ENCODE results near the gene HNF1B. TPM values are rescaled to one million over a fixed set of nuclear protein-coding genes. Genes with fewer than 3 reads are reported as not detected.

The HNF1B gene
- total RNA-seq, 6 experiments from 2014 or later: 5.2 to 7.0 (median 5.7) TPM

GRCh38 chr17:37671028-37671823, 73.6 kb downstream of the HNF1B start:
- peaks cover 0 to 13% (median 3%) of the 10 kb centered on the region in 4 donors for H3K4me1 ChIP-seq
- no peak overlapping the region for H3K4me3 ChIP-seq
- H3K9me3 ChIP-seq: no peaks in the 10 kb centered on the region
- H3K27me3 ChIP-seq: no peaks in the 10 kb centered on the region
- DNase-seq: no peak
- ATAC-seq: no peak
- 86% methylated on average over 6 of the region's 9 CpGs for WGBS (ENCODE audit: insufficient coverage, low coverage, low lambda C conversion rate, missing lambda C conversion rate)
- H3K27ac ChIP-seq: no peak overlapping the region
- intact Hi-C loops (cut with DNase I): no loop called here
- no peaks in the 10 kb centered on the region for H3K36me3 ChIP-seq
- no peak for TF ChIP-seq POLR2A (IDR thresholded peaks at IDR 0.05)
- no peak for TF ChIP-seq CTCF (IDR thresholded peaks at IDR 0.05)

- Histone ChIP-seq H3K27me3 (no peaks in the 10 kb centered on the region), H3K4me3 (no peak overlapping the region), H3K4me1 (no peaks in the 10 kb centered on the region), H3K27ac (no peak overlapping the region), H3K36me3 (no peaks in the 10 kb centered on the region), H3K9me3 (no peaks in the 10 kb centered on the region)
- DNase-seq (no peak), ATAC-seq (peak in 1 of 4 donors; percentile 18)
- WGBS (ENCODE audit: insufficient coverage, low coverage, low lambda C conversion rate, missing lambda C conversion rate): 50% methylated on average over 1 of the region's 1 CpG
- intact Hi-C loops (cut with DNase I): no loop called here
- TF ChIP-seq POLR2A (IDR thresholded peaks at IDR 0.05) (no peak), CTCF (IDR thresholded peaks at IDR 0.05) (no peak)
Observed at GRCh38 chr17:37667039-37667438, 77.8 kb downstream of the HNF1B start.

GRCh38 chr17:37664214-37664613, 80.6 kb downstream of the HNF1B start:
- H3K36me3 ChIP-seq: no peaks in the 10 kb centered on the region
- intact Hi-C loops (cut with DNase I): no loop called here
- no peaks in the 10 kb centered on the region for H3K27me3 ChIP-seq
- no peak overlapping the region for H3K27ac ChIP-seq
- DNase-seq: no peak
- no peaks in the 10 kb centered on the region for H3K9me3 ChIP-seq
- H3K4me1 ChIP-seq: no peaks in the 10 kb centered on the region
- TF ChIP-seq POLR2A (IDR thresholded peaks at IDR 0.05) (no peak), CTCF (IDR thresholded peaks at IDR 0.05) (no peak)
- 61% methylated on average over 3 of the region's 3 CpGs for WGBS (ENCODE audit: insufficient coverage, low coverage, low lambda C conversion rate, missing lambda C conversion rate)
- no peak for ATAC-seq
- no peak overlapping the region for H3K4me3 ChIP-seq

- intact Hi-C loops (cut with DNase I): no loop called here
- TF ChIP-seq POLR2A (IDR thresholded peaks at IDR 0.05) (no peak), CTCF (IDR thresholded peaks at IDR 0.05) (no peak)
Observed at GRCh38 chr17:37662353-37662752, 82.5 kb downstream of the HNF1B start.

More at GRCh38 chr17:37662353-37662752, 82.5 kb downstream of the HNF1B start:
- DNase-seq (no peak), ATAC-seq (no peak)
- 67% methylated on average over 3 of the region's 4 CpGs for WGBS (ENCODE audit: insufficient coverage, low coverage, low lambda C conversion rate, missing lambda C conversion rate)
- H3K9me3 ChIP-seq: no peaks in the 10 kb centered on the region
- H3K4me3 ChIP-seq: no peak overlapping the region
- no peaks in the 10 kb centered on the region for H3K27me3 ChIP-seq
- H3K36me3 ChIP-seq: no peaks in the 10 kb centered on the region
- no peaks in the 10 kb centered on the region for H3K4me1 ChIP-seq
- H3K27ac ChIP-seq: no peak overlapping the region

All from right lobe of liver (tissue), 6 donors.